A673 (cell line): ENCODE results near the gene COQ8A. TPM values are rescaled to one million over a fixed set of nuclear protein-coding genes. Genes with fewer than 3 reads are reported as not detected.

ENCODE experiments used
- BruUV-seq: library from RNA; stranded (reverse); fragments of 400-500 nt; replicated peaks from 2 replicates; lab custom pipeline; 2021; lab: Mats Ljungman, UMichigan
- CTCF ChIA-PET: fragments of 300-600 bp; sonication (Branson Sonifier 250); formaldehyde crosslinking; loops from one replicate; lab custom pipeline; 2022; ENCODE audit warnings: antibody characterized with exemption; lab: Charles Lee
- POLR2A ChIA-PET: fragments of 300-600 bp; sonication (Branson Sonifier 250); formaldehyde crosslinking; loops from one replicate; lab custom pipeline; 2022; ENCODE audit warnings: antibody characterized with exemption; ENCODE audit not compliant: low non-redundant PET; lab: Charles Lee
- DNase-seq: peaks from one replicate; pipeline ENCODE4 v3.0.0-alpha.2; 2015; ENCODE audit warnings: low spot score
- H3K27ac ChIP-seq: fragments of 200-600 bp; sonication (generic); 2 replicates; pipeline ENCODE4 v1.5.1; 2016; ENCODE audit warnings: mixed run types, low read depth, mild to moderate bottlenecking, mixed read lengths, antibody characterized with exemption, low read length; ENCODE audit not compliant: poor library complexity, severe bottlenecking
- H3K27me3 ChIP-seq: fragments of 200-600 bp; sonication (generic); replicated peaks from 2 replicates; pipeline ENCODE4 v1.6.1; 2017; ENCODE audit warnings: mixed run types, low read depth, mild to moderate bottlenecking, mixed read lengths, antibody characterized with exemption, low read length; ENCODE audit not compliant: insufficient read depth, poor library complexity
- H3K36me3 ChIP-seq: fragments of 200-600 bp; sonication (generic); 2 replicates; pipeline ENCODE4 v1.6.1; 2016; ENCODE audit warnings: mixed run types, mild to moderate bottlenecking, mixed read lengths, antibody characterized with exemption, low read length; ENCODE audit not compliant: insufficient read depth, poor library complexity, severe bottlenecking
- H3K4me1 ChIP-seq: fragments of 200-600 bp; sonication (generic); 2 replicates; pipeline ENCODE4 v1.6.1; 2017; ENCODE audit warnings: mixed run types, mild to moderate bottlenecking, mixed read lengths, antibody characterized with exemption, low read length; ENCODE audit not compliant: insufficient read depth, poor library complexity, severe bottlenecking
- H3K4me3 ChIP-seq: fragments of 200-600 bp; sonication (generic); 2 replicates; pipeline ENCODE4 v1.5.1; 2016; ENCODE audit warnings: low read depth, mixed run types, mild to moderate bottlenecking, mixed read lengths, low read length; ENCODE audit not compliant: poor library complexity, severe bottlenecking
- H3K9me3 ChIP-seq: fragments of 200-600 bp; sonication (generic); 2 replicates; pipeline ENCODE4 v1.6.1; 2016; ENCODE audit warnings: mixed run types, low read depth, mild to moderate bottlenecking, mixed read lengths, antibody characterized with exemption, low read length; ENCODE audit not compliant: poor library complexity, severe bottlenecking
- EZH2 ChIP-seq: fragments of 200-600 bp; sonication (generic); IDR thresholded peaks from 2 replicates; pipeline ENCODE4 v1.6.1; 2017; ENCODE audit warnings: borderline replicate concordance, low read depth, mild to moderate bottlenecking, mixed read lengths, antibody characterized with exemption, low read length; ENCODE audit not compliant: poor library complexity, severe bottlenecking
- intact Hi-C: fragments of 100-400 bp; cut with micrococcal nuclease; formaldehyde crosslinking; loops from one replicate; pipeline ENCODE4 v1.10.0; 2022; ENCODE audit not compliant: unreplicated experiment
- total RNA-seq: library from RNA; stranded (reverse); gene quantifications from 2 replicates; pipeline ENCODE4 v1.2.3, GENCODE V29; 2021
- TF ChIP-seq, protein P1 (sequence below): fragments of 300-800, 200-600 bp; sonication (generic); conservative IDR thresholded peaks from 2 replicates; pipeline ENCODE4 v1.5.1; 2017; ENCODE audit warnings: low read depth, mild to moderate bottlenecking, antibody characterized with exemption, low read length, moderate library complexity, mixed read lengths

Gene COQ8A
- total RNA-seq, 1 experiment from 2014 or later = 7.7 TPM

- Histone ChIP-seq H3K27me3 (no peaks in the 10 kb centered on the region), H3K27ac (no peak overlapping the region), H3K36me3 (no peaks in the 10 kb centered on the region), H3K4me1 (no peaks in the 10 kb centered on the region), H3K9me3 (no peaks in the 10 kb centered on the region), H3K4me3 (no peak overlapping the region)
- intact Hi-C loops = no loop called here
- DNase-seq = no peak
- no peak for TF ChIP-seq EZH2
- TF ChIP-seq, protein P1, sequence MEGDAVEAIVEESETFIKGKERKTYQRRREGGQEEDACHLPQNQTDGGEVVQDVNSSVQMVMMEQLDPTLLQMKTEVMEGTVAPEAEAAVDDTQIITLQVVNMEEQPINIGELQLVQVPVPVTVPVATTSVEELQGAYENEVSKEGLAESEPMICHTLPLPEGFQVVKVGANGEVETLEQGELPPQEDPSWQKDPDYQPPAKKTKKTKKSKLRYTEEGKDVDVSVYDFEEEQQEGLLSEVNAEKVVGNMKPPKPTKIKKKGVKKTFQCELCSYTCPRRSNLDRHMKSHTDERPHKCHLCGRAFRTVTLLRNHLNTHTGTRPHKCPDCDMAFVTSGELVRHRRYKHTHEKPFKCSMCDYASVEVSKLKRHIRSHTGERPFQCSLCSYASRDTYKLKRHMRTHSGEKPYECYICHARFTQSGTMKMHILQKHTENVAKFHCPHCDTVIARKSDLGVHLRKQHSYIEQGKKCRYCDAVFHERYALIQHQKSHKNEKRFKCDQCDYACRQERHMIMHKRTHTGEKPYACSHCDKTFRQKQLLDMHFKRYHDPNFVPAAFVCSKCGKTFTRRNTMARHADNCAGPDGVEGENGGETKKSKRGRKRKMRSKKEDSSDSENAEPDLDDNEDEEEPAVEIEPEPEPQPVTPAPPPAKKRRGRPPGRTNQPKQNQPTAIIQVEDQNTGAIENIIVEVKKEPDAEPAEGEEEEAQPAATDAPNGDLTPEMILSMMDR = no peak
- ChIA-PET POLR2A (no interaction called here), CTCF (no interaction called here)
- BruUV-seq = no TSS peak
Observed at GRCh38 chr1:226972931-226973330, 32.8 kb downstream of the COQ8A start.

DNA sequence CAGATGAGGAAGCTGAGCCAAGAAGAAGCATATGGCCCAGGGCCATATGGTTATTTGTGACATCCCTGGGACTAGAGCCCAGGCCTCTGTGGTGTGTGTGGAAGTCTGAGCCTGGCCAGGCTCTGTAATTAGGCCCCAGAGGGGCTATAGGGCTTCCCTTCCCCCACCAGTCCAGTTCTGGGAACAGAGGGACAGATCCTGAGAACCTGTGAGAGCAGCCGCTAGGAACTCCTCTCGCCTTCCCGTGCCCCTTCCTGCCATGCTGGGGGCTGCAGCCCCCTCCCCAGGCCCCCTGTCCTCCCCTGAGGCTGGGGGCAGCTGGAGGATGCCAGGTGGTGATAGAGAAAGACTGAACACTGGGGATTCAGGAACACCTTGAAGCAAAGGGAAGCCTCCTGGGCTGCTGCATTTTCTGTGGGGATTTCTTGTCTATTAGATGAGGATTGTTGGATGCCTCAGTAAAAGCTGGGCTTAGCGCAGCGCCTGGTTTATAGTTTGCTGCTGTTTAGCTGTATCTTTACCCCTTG is 33.3 kb downstream of the COQ8A start:
- no peak for DNase-seq
- TF ChIP-seq, protein P1 = no peak
- no peak for TF ChIP-seq EZH2
- BruUV-seq = no TSS peak
- Histone ChIP-seq H3K27me3 (no peaks in the 10 kb centered on the region), H3K4me3 (no peak overlapping the region), H3K36me3 (no peaks in the 10 kb centered on the region), H3K9me3 (no peaks in the 10 kb centered on the region), H3K27ac (no peak overlapping the region), H3K4me1 (no peaks in the 10 kb centered on the region)
- ChIA-PET CTCF (no interaction called here), POLR2A (no interaction called here)
- intact Hi-C loops = no loop called here

DNA sequence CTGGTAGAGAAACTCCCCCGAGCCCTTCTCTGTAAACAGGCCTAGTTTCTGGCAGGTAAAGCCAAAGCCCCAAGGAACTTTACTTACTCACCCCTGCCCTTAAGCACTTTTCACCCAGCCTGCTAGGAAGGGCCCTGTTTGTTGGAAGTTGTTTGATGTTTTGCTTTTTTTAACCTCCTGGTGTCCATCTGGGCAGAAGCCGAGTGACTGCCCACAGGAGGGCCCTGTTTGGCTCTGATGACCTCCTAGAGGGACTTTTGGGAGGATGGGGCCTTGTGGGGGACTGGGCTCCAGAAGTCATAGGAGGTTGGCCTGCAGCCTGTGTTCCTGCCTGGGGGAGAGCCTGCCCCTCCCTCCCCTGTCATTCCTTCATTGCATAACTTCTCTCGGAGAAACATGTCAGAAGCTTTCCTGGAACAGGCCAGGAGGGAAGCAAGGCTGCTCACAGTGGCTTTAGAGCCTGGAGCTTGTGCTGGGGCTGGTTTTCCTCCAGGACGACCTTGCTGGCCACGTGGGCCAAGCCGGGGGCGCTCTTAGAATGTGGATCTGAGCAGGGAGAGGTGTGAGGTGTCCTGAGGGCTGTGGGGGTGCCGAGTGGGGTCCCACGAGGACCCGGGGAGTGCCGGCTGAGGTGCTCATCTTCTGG is 33.9 kb downstream of the COQ8A start:
- Histone ChIP-seq H3K4me1 (no peaks in the 10 kb centered on the region), H3K4me3 (no peak overlapping the region), H3K36me3 (no peaks in the 10 kb centered on the region), H3K27ac (no peak overlapping the region), H3K9me3 (no peaks in the 10 kb centered on the region), H3K27me3 (no peaks in the 10 kb centered on the region)
- intact Hi-C loops = no loop called here
- BruUV-seq = no TSS peak
- POLR2A ChIA-PET = no interaction called here
- TF ChIP-seq, protein P1 = no peak
- TF ChIP-seq EZH2 = no peak
- CTCF ChIA-PET = no interaction called here
- DNase-seq = no peak
